Osteoblast (primary cell): ENCODE measurements around the gene TNIK. TPM values are rescaled to one million over a fixed set of nuclear protein-coding genes. Genes with fewer than 3 reads are reported as not detected.
"Not testable (repeated sequence)": the region's sequence is repeated elsewhere in the genome, so short reads cannot be mapped to it uniquely, and the experiment has no call there.

ENCODE experiments used
- DNase-seq: peaks from one replicate; pipeline ENCODE4 v3.0.0; 2011; ENCODE audit warnings: low spot score, mixed read lengths; ENCODE audit not compliant: insufficient read length; ENCODE audit errors: missing footprints
- H2AFZ ChIP-seq: 2 replicates; pipeline ENCODE4 v1.6.0; 2011; ENCODE audit warnings: mild to moderate bottlenecking, low read length
- H3K27ac ChIP-seq: 2 replicates; pipeline ENCODE4 v1.5.1; 2011; ENCODE audit warnings: mild to moderate bottlenecking, low read depth, low read length, moderate library complexity
- H3K27me3 ChIP-seq: 2 replicates; pipeline ENCODE4 v1.6.0; 2012; ENCODE audit warnings: mild to moderate bottlenecking, control low read depth, inconsistent platforms, low read length, moderate library complexity; ENCODE audit not compliant: insufficient read depth
- H3K36me3 ChIP-seq: 2 replicates; pipeline ENCODE4 v1.5.1; 2011; ENCODE audit warnings: mild to moderate bottlenecking, low read length, control low read depth, moderate library complexity; ENCODE audit not compliant: insufficient read depth
- H3K4me1 ChIP-seq: 2 replicates; pipeline ENCODE4 v1.5.1; 2011; ENCODE audit warnings: mild to moderate bottlenecking, low read length, control low read depth, moderate library complexity; ENCODE audit not compliant: insufficient read depth
- H3K4me2 ChIP-seq: 2 replicates; pipeline ENCODE4 v1.6.0; 2011; ENCODE audit warnings: mild to moderate bottlenecking, low read length; ENCODE audit not compliant: insufficient read depth
- H3K4me3 ChIP-seq: fragments of 200-600 bp; sonication (generic); 3 replicates; pipeline ENCODE4 v1.5.1; 2012; ENCODE audit warnings: mild to moderate bottlenecking, low read length, inconsistent platforms; ENCODE audit not compliant: insufficient read depth
- H3K79me2 ChIP-seq: 2 replicates; pipeline ENCODE4 v1.6.0; 2012; ENCODE audit warnings: mild to moderate bottlenecking, low read length, control low read depth, inconsistent platforms; ENCODE audit not compliant: insufficient read depth
- H3K9me3 ChIP-seq: 2 replicates; pipeline ENCODE4 v1.5.1; 2011; ENCODE audit warnings: low read depth, low read length, control low read depth
- H4K20me1 ChIP-seq: 2 replicates; pipeline ENCODE4 v1.6.0; 2012; ENCODE audit warnings: mild to moderate bottlenecking, low read length, control low read depth; ENCODE audit not compliant: insufficient read depth
- total RNA-seq: library from RNA; depleted of rRNA; stranded (reverse); fragments of >200 nt; gene quantifications from 2 replicates; pipeline ENCODE4 v1.2.3, GENCODE V29; 2012
- TF ChIP-seq, protein P1 (sequence below): IDR thresholded peaks from 2 replicates; pipeline ENCODE4 v1.5.1; 2011; ENCODE audit warnings: mild to moderate bottlenecking, low read depth, low read length, moderate library complexity; ENCODE audit errors: extremely low read depth

TNIK gene
- total RNA-seq, 1 donor, result 7.6 TPM

DNA sequence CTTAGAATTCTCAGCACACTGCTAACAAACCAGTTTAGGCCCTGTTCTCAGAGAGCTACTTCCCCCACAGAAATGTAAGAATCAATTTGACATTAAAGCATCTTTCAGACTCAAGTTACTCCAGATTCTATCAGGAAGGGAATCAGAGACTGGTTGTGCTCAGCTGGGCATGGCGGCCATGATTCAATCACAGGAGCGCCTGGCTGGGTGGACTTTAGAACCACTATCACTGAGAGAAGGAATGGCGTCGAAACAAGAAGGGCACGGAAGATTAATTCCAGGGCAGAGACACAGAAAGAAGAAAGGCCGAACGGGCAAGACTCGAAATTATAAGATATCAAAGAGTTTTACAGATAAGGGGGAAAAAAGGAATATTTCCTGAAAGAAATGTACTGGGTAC, 6.2 kb downstream of the TNIK start:
- Histone ChIP-seq H3K4me3 (no peak overlapping the region), H3K4me2 (no peak overlapping the region), H4K20me1 (no peaks in the 10 kb centered on the region), H2AFZ (no peak overlapping the region), H3K27me3 (peaks cover 65% of the 10 kb centered on the region), H3K4me1 (peaks cover 4% of the 10 kb centered on the region), H3K36me3 (no peaks in the 10 kb centered on the region), H3K79me2 (no peaks in the 10 kb centered on the region), H3K27ac (no peak overlapping the region), H3K9me3 (no peaks in the 10 kb centered on the region)
- TF ChIP-seq, protein P1, sequence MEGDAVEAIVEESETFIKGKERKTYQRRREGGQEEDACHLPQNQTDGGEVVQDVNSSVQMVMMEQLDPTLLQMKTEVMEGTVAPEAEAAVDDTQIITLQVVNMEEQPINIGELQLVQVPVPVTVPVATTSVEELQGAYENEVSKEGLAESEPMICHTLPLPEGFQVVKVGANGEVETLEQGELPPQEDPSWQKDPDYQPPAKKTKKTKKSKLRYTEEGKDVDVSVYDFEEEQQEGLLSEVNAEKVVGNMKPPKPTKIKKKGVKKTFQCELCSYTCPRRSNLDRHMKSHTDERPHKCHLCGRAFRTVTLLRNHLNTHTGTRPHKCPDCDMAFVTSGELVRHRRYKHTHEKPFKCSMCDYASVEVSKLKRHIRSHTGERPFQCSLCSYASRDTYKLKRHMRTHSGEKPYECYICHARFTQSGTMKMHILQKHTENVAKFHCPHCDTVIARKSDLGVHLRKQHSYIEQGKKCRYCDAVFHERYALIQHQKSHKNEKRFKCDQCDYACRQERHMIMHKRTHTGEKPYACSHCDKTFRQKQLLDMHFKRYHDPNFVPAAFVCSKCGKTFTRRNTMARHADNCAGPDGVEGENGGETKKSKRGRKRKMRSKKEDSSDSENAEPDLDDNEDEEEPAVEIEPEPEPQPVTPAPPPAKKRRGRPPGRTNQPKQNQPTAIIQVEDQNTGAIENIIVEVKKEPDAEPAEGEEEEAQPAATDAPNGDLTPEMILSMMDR, result no peak
- no peak for DNase-seq

DNA sequence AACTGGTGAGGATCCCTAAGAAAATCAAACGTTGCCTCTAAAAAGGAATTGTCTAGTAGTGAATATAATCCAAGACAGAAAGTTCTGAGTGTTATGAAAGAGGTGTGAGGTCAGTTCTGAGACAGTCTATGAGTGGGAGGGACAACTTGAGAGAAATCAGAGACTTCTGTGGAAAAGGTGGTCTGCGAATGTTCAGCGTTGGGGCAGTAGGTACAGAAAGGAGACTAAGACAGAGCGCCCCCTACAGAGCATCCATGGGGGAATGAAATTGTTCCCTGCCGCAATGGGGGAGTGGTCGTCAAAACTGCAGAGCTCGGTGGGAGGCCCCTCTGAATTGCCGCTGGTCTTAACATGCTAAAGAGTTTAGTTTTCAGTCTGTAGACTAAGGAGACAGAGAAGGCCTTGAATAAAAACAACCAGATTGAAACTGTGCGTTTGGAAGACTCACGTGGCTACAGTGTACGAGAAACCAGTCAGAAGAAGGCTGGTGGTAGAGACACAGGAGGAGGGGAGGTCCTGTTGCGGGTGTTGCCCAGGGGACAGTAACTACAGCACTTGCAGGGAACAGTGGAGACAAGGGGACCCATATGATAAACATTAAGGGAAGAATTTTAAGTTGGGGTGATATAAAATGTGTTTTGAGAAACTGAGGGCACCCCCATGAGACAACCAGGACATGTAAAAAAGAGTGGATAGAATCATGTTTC, 6.9 kb downstream of the TNIK start:
- TF ChIP-seq, protein P1, result peak; percentile 18
- no peaks in the 10 kb centered on the region for H3K79me2 ChIP-seq
- no peak overlapping the region for H2AFZ ChIP-seq
- DNase-seq, result no peak
- H3K27ac ChIP-seq, result no peak overlapping the region
- no peak overlapping the region for H3K4me3 ChIP-seq
- no peaks in the 10 kb centered on the region for H3K9me3 ChIP-seq
- no peaks in the 10 kb centered on the region for H4K20me1 ChIP-seq
- H3K4me2 ChIP-seq, result no peak overlapping the region
- H3K4me1 ChIP-seq, result no peaks in the 10 kb centered on the region
- no peaks in the 10 kb centered on the region for H3K36me3 ChIP-seq
- peaks cover 58% of the 10 kb centered on the region for H3K27me3 ChIP-seq

DNA sequence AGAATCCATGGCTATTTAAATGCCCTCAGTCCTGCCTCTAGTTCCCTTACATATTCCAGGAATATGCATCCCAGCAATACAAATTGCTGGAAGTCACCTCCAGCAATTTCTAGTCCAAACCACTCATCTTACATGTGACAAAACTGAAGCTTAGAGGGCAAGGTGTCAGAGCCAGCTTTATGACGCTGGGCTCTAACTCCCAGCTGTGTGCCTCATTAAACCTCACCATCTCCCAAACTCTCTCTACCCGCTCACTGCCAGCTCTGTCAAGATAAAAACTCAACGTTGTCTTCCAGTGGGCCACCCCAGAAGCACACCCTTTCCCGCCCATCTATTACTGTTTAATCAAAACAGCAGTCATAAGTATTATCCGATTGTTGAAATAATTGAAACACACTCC, 7.9 kb downstream of the TNIK start:
- Histone ChIP-seq H3K79me2 (no peaks in the 10 kb centered on the region), H3K27me3 (peaks cover 49% of the 10 kb centered on the region), H3K36me3 (no peaks in the 10 kb centered on the region), H4K20me1 (no peaks in the 10 kb centered on the region), H3K4me2 (no peak overlapping the region), H3K4me3 (no peak overlapping the region), H2AFZ (no peak overlapping the region), H3K9me3 (no peaks in the 10 kb centered on the region), H3K4me1 (peaks cover 2% of the 10 kb centered on the region), H3K27ac (no peak overlapping the region)
- TF ChIP-seq, protein P1, result no peak
- no peak for DNase-seq

DNA sequence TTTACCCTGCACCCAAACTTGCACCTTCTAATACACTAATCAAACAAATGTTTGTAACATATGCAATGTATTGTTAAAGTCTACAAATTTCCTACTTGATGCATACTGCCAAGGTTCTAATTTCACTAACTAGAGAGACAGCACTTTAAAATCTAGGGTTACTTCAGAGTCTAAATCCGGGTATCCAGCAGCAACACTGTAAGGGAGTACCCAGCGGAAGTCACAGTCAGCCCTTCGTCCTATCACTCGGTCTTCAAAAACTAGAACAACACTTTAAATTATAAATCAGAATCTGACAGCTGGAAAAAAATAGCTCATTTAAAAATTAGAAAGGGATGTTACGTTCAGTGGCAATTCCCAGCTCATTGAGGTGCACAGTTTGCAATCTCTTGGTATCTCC, 8.3 kb downstream of the TNIK start:
- Histone ChIP-seq H3K27me3 (peaks cover 45% of the 10 kb centered on the region), H4K20me1 (no peaks in the 10 kb centered on the region), H2AFZ (no peak overlapping the region), H3K79me2 (no peaks in the 10 kb centered on the region), H3K36me3 (no peaks in the 10 kb centered on the region), H3K9me3 (no peaks in the 10 kb centered on the region), H3K4me3 (no peak overlapping the region), H3K4me1 (peaks cover 6% of the 10 kb centered on the region), H3K27ac (no peak overlapping the region), H3K4me2 (no peak overlapping the region)
- TF ChIP-seq, protein P1, result no peak
- DNase-seq, result no peak

DNA sequence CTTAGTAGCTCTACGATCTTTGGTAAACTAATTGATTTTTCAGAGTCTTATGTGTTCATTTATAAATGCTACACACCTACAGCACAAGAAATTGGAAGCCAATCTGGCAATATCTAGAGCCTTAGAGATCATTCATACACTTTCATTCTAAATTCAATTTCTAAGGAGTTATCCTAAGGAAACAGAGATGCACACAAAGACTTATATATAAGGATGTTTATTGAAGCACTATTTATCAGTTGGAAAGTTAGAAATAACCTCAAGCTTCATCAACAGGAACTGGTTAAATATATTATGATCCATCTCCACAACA, 12.7 kb downstream of the TNIK start:
- H2AFZ ChIP-seq, DNase-seq, H3K4me1 ChIP-seq, H3K79me2 ChIP-seq, H3K4me3 ChIP-seq, H3K4me2 ChIP-seq, H3K36me3 ChIP-seq, H3K9me3 ChIP-seq, H3K27ac ChIP-seq, H4K20me1 ChIP-seq: not testable (repeated sequence)
- peaks cover 24% of the 10 kb centered on the region for H3K27me3 ChIP-seq
